GM19023 (cell line): ENCODE data around the gene FERMT2.

ENCODE experiments used
- ATAC-seq: cut with Tn5 transposase; IDR thresholded peaks from one replicate; pipeline ENCODE4 v1.9.1; 2021; ENCODE audit warnings: mild to moderate bottlenecking, moderate library complexity; ENCODE audit not compliant: unreplicated experiment

The FERMT2 gene

DNA sequence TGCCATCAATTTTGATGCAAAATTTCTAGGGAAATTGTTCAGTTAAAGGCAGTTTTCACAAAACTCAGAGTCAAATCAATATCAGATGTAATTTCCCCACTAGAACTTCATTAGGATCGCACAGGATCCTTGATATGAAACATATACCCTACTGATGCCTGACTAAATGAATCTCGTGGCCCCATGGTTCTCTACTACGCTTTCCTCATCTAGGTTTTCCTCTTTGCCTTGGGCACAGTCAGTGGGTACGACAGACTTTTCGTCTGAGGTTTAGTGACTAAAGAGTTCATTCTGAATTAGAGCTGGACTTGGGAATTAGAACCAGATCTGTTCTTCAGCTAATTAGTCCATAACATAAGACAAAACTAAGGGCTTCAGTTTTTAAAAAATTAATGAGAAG lies 117.0 kb downstream of the FERMT2 start:
- no peak for ATAC-seq

DNA sequence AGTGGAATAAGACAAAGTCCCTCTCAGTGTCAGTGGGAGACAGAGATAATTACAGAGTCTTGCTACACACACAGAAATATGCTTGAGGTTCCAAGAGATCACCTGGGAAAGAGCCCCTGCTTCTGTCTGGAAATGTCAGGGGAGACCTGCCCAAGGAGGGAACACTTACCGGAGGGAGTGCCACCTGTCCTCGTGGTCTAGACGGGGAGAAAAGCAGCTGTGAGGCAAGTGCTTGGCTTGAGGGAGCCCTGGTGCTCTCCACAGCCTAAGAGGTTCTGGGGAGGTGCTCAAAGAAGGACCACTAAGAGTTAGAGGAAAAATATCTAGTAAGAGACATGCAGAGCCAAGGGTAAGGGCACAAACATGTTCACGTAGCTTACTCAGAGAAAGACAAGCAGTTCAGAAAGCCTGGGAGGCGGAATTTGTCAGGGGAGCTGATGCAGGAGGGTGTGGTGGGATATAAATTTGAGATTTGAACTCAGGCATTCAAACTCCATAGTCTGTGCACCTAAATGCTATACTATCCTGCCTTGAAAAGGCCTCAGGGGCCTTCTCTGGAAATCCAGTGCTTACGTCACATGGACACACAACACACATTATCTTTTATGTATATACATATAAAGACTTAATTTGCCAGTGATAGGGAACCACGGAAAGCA lies 121.2 kb downstream of the FERMT2 start:
- no peak for ATAC-seq

GRCh38 chr14:52827426-52827825 lies 123.4 kb downstream of the FERMT2 start:
- no peak for ATAC-seq

- no peak for ATAC-seq
Observed at GRCh38 chr14:52825085-52825484, 125.8 kb downstream of the FERMT2 start.

GRCh38 chr14:52824462-52824861 lies 126.4 kb downstream of the FERMT2 start:
- ATAC-seq = no peak

GRCh38 chr14:52821805-52822250 lies 129.0 kb downstream of the FERMT2 start:
- no peak for ATAC-seq

GRCh38 chr14:52808101-52808500 lies 142.7 kb downstream of the FERMT2 start:
- ATAC-seq = no peak
